H9 (cell line): ENCODE measurements around the gene FHIT. TPM values are rescaled to one million over a fixed set of nuclear protein-coding genes. Genes with fewer than 3 reads are reported as not detected.

Experiments
- DNase-seq: peaks from one replicate; pipeline ENCODE4 v3.0.0-alpha.2; 2017
- H2AFZ ChIP-seq: one replicate; pipeline ENCODE4 v1.6.1; 2013; ENCODE audit warnings: mild to moderate bottlenecking, low read length, control low read depth, moderate library complexity
- H2AK5ac ChIP-seq: 2 replicates; pipeline ENCODE4 v1.6.1; 2013; ENCODE audit warnings: low read length, control low read depth, mixed read lengths; ENCODE audit not compliant: insufficient read length
- H2BK120ac ChIP-seq: one replicate; pipeline ENCODE4 v1.6.1; 2013; ENCODE audit warnings: low read depth, mild to moderate bottlenecking, low read length, control low read depth, inconsistent platforms; ENCODE audit not compliant: poor library complexity, severe bottlenecking
- H2BK12ac ChIP-seq: 2 replicates; pipeline ENCODE4 v1.6.1; 2013; ENCODE audit warnings: low read length, control low read depth, mixed read lengths, low read depth; ENCODE audit not compliant: insufficient read length
- H2BK15ac ChIP-seq: 2 replicates; pipeline ENCODE4 v1.6.1; 2013; ENCODE audit warnings: low read depth, low read length, control low read depth
- H2BK20ac ChIP-seq: one replicate; pipeline ENCODE4 v1.6.1; 2013; ENCODE audit warnings: low read depth, mild to moderate bottlenecking, low read length, control low read depth, inconsistent platforms; ENCODE audit not compliant: poor library complexity, severe bottlenecking
- H2BK5ac ChIP-seq: 2 replicates; pipeline ENCODE4 v1.6.1; 2013; ENCODE audit warnings: low read length, control low read depth, mixed read lengths; ENCODE audit not compliant: insufficient read length
- H3K14ac ChIP-seq: 2 replicates; pipeline ENCODE4 v1.6.1; 2013; ENCODE audit warnings: low read length, control low read depth; ENCODE audit not compliant: insufficient read depth
- H3K18ac ChIP-seq: 2 replicates; pipeline ENCODE4 v1.6.1; 2013; ENCODE audit warnings: low read depth, mild to moderate bottlenecking, mixed read lengths, low read length, control low read depth; ENCODE audit not compliant: insufficient read length
- H3K23ac ChIP-seq: 2 replicates; pipeline ENCODE4 v1.6.1; 2013; ENCODE audit warnings: low read length, control low read depth, mixed read lengths, low read depth; ENCODE audit not compliant: insufficient read length
- H3K23me2 ChIP-seq: 2 replicates; pipeline ENCODE4 v1.6.1; 2013; ENCODE audit warnings: low read depth, mild to moderate bottlenecking, mixed read lengths, low read length, control low read depth; ENCODE audit not compliant: insufficient read length, poor library complexity, severe bottlenecking
- H3K27ac ChIP-seq: 2 replicates; pipeline ENCODE4 v1.5.1; 2013; ENCODE audit warnings: low read length, control low read depth, mixed read lengths, low read depth; ENCODE audit not compliant: insufficient read length
- H3K27me3 ChIP-seq: 2 replicates; pipeline ENCODE4 v1.6.1; 2013; ENCODE audit warnings: low read length, control low read depth, inconsistent platforms; ENCODE audit not compliant: insufficient read depth
- H3K4ac ChIP-seq: 2 replicates; pipeline ENCODE4 v1.6.1; 2013; ENCODE audit warnings: low read depth, mild to moderate bottlenecking, control low read depth, inconsistent platforms, low read length, moderate library complexity
- H3K4me1 ChIP-seq: 2 replicates; pipeline ENCODE4 v1.6.1; 2013; ENCODE audit warnings: low read length, control low read depth, inconsistent platforms; ENCODE audit not compliant: insufficient read depth
- H3K4me2 ChIP-seq: 2 replicates; pipeline ENCODE4 v1.6.1; 2013; ENCODE audit warnings: low read length, control low read depth, mixed read lengths; ENCODE audit not compliant: insufficient read length, insufficient read depth
- H3K56ac ChIP-seq: 2 replicates; pipeline ENCODE4 v1.6.1; 2013; ENCODE audit warnings: low read depth, mild to moderate bottlenecking, mixed read lengths, low read length, control low read depth; ENCODE audit not compliant: insufficient read length
- H3K79me1 ChIP-seq: 2 replicates; pipeline ENCODE4 v1.6.1; 2013; ENCODE audit warnings: low read depth, mild to moderate bottlenecking, moderate library complexity, low read length, control low read depth, inconsistent platforms; ENCODE audit not compliant: insufficient read depth, poor library complexity, severe bottlenecking
- H3K79me2 ChIP-seq: 2 replicates; pipeline ENCODE4 v1.6.1; 2013; ENCODE audit warnings: low read length, control low read depth, inconsistent platforms; ENCODE audit not compliant: insufficient read depth
- H3K9ac ChIP-seq: 2 replicates; pipeline ENCODE4 v1.6.1; 2013; ENCODE audit warnings: low read length, control low read depth, mixed read lengths; ENCODE audit not compliant: insufficient read length; ENCODE audit errors: extremely low read depth
- H3K9me3 ChIP-seq: one replicate; pipeline ENCODE4 v1.6.1; 2013; ENCODE audit warnings: low read depth, low read length, inconsistent platforms; ENCODE audit not compliant: control insufficient read depth
- H3T11ph ChIP-seq: one replicate; pipeline ENCODE4 v1.6.1; 2013; ENCODE audit warnings: mild to moderate bottlenecking, low read length, control low read depth, inconsistent platforms
- H4K20me1 ChIP-seq: one replicate; pipeline ENCODE4 v1.6.1; 2013; ENCODE audit not compliant: control insufficient read depth, insufficient read length, insufficient read depth
- H4K5ac ChIP-seq: 2 replicates; pipeline ENCODE4 v1.6.1; 2013; ENCODE audit warnings: low read depth, mild to moderate bottlenecking, mixed read lengths, low read length, control low read depth; ENCODE audit not compliant: insufficient read length
- H4K8ac ChIP-seq: replicated peaks from 2 replicates; pipeline ENCODE4 v1.6.1; 2013; ENCODE audit warnings: low read length, control low read depth, mixed read lengths, low read depth; ENCODE audit not compliant: insufficient read length
- H4K91ac ChIP-seq: 2 replicates; pipeline ENCODE4 v1.6.1; 2013; ENCODE audit warnings: low read depth, mild to moderate bottlenecking, moderate library complexity, mixed read lengths, low read length, control low read depth; ENCODE audit not compliant: insufficient read length
- H3K27ac Mint-ChIP-seq, 3 experiments: 2 replicates in 2 of 3; 3 replicates in 1 of 3; pipeline ENCODE4 v1.8.0; 2020 to 2021; ENCODE audit warnings: mixed read lengths in 3 of 3, mild to moderate bottlenecking in 1 of 3, moderate library complexity in 1 of 3
- H3K27me3 Mint-ChIP-seq: 2 replicates; pipeline ENCODE4 v1.8.0; 2021; ENCODE audit warnings: low read depth, mild to moderate bottlenecking, moderate library complexity, mixed read lengths
- H3K36me3 Mint-ChIP-seq, 3 experiments: 2 replicates in 2 of 3; 3 replicates in 1 of 3; pipeline ENCODE4 v1.8.0; 2020 to 2021; ENCODE audit warnings: low read depth in 3 of 3, mixed read lengths in 3 of 3; ENCODE audit not compliant: insufficient read depth in 1 of 3
- H3K4me1 Mint-ChIP-seq, 2 experiments: 2 replicates each; pipeline ENCODE4 v1.8.0; 2020; ENCODE audit warnings: mixed read lengths in 2 of 2
- H3K4me3 Mint-ChIP-seq, 2 experiments: 2 replicates in 1 of 2; 3 replicates in 1 of 2; pipeline ENCODE4 v1.8.0; 2020 to 2021; ENCODE audit warnings: mild to moderate bottlenecking in 2 of 2, mixed read lengths in 2 of 2, moderate library complexity in 1 of 2
- H3K9me3 Mint-ChIP-seq, 2 experiments: 2 replicates in 1 of 2; 3 replicates in 1 of 2; pipeline ENCODE4 v1.8.0; 2020; ENCODE audit warnings: mild to moderate bottlenecking in 2 of 2, mixed read lengths in 2 of 2, moderate library complexity in 1 of 2
- WGBS: extraction: QIAGEN DNeasy Blood & Tissue Kit; methylation state at CpG from one replicate; pipeline ENCODE4 v1.1.7; 2013; ENCODE audit warnings: missing lambda C conversion rate, low lambda C conversion rate, mixed read lengths; ENCODE audit not compliant: insufficient read length; ENCODE audit errors: extremely low coverage; 5-methylcytosine and 5-hydroxymethylcytosine counted together
- total RNA-seq: library from RNA; stranded (reverse); gene quantifications from 2 replicates; pipeline ENCODE4 v1.2.1, GENCODE V29; 2021
- TF ChIP-seq, protein P1 (sequence below): fragments of 200-600 bp; sonication (generic); conservative IDR thresholded peaks from 3 replicates; pipeline ENCODE4 v1.8.0; 2021; ENCODE audit warnings: antibody characterized with exemption, mild to moderate bottlenecking

Gene FHIT
- total RNA-seq, 1 experiment from 2014 or later: 3.0 TPM

DNA sequence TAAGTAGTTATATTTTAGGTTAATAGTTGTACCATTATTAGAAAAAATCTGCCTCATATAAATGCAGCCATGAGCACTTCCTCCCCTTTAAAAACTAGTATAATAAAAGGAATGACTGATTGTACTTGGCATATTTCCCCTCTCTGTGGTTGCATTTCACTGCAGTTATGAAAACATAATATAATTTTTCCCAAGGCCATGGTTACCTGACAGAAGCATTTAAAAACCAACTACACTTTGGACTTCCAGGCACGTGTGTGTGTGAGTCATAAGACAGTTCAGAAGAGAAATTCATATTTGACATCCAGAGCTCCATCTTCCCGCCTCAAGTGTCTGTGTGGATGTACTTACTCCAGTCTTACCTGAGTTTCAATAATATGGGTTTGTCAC lies 1373.2 kb downstream of the FHIT start:
- Histone ChIP-seq H4K5ac (no peak overlapping the region), H2AK5ac (no peak overlapping the region), H3K79me1 (no peaks in the 10 kb centered on the region), H3K4ac (no peak overlapping the region), H2AFZ (no peak overlapping the region), H3K9me3 (no peaks in the 10 kb centered on the region), H3K79me2 (no peaks in the 10 kb centered on the region), H3T11ph (no peak overlapping the region), H2BK5ac (no peak overlapping the region), H2BK12ac (no peak overlapping the region), H3K27me3 (no peaks in the 10 kb centered on the region), H3K4me2 (no peak overlapping the region), H4K8ac (no peak overlapping the region), H3K23me2 (no peaks in the 10 kb centered on the region), H2BK120ac (no peak overlapping the region), H4K91ac (no peak overlapping the region), H3K27ac (no peak overlapping the region), H3K56ac (no peak overlapping the region), H3K18ac (no peak overlapping the region), H2BK20ac (no peak overlapping the region), H3K14ac (no peak overlapping the region), H3K4me1 (peaks cover 7% of the 10 kb centered on the region; the same call in 1 of the 2 replicates), H4K20me1 (no peaks in the 10 kb centered on the region), H3K9ac (no peak overlapping the region), H2BK15ac (no peak overlapping the region), H3K23ac (no peak overlapping the region)
- peaks cover 9 to 14% of the 10 kb centered on the region in 2 experiments for H3K4me1 Mint-ChIP-seq
- no peak for DNase-seq
- no peaks in the 10 kb centered on the region for H3K36me3 Mint-ChIP-seq
- H3K4me3 Mint-ChIP-seq: no peak overlapping the region
- no peaks in the 10 kb centered on the region for H3K27me3 Mint-ChIP-seq
- no CpG with 5 or more reads among the region's 2 CpGs for WGBS
- no peak overlapping the region for H3K27ac Mint-ChIP-seq
- TF ChIP-seq, protein P1, sequence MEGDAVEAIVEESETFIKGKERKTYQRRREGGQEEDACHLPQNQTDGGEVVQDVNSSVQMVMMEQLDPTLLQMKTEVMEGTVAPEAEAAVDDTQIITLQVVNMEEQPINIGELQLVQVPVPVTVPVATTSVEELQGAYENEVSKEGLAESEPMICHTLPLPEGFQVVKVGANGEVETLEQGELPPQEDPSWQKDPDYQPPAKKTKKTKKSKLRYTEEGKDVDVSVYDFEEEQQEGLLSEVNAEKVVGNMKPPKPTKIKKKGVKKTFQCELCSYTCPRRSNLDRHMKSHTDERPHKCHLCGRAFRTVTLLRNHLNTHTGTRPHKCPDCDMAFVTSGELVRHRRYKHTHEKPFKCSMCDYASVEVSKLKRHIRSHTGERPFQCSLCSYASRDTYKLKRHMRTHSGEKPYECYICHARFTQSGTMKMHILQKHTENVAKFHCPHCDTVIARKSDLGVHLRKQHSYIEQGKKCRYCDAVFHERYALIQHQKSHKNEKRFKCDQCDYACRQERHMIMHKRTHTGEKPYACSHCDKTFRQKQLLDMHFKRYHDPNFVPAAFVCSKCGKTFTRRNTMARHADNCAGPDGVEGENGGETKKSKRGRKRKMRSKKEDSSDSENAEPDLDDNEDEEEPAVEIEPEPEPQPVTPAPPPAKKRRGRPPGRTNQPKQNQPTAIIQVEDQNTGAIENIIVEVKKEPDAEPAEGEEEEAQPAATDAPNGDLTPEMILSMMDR: no peak
- no peaks in the 10 kb centered on the region; a peak in 1 of 5 replicates for H3K9me3 Mint-ChIP-seq
